Left renal pelvis (tissue), 4 donors: Measurements from ENCODE around the gene PHF21B. TPM values are rescaled to one million over a fixed set of nuclear protein-coding genes. Genes with fewer than 3 reads are reported as not detected.

Source experiments
- polyA plus RNA-seq, 4 donors: library from polyadenylated mRNA; unstranded; fragments of 120-200 nt; gene quantifications; one replicate each; pipeline ENCODE4 v1.2.1, GENCODE V29; 2013; ENCODE audit not compliant: insufficient read length in 4 of 4

The PHF21B gene
- polyA plus RNA-seq, 4 donors, result 2.2 to 6.9 (median 3.8) TPM

Other genes with a start within 250 kb of the PHF21B start
- 10 to 100 TPM; 45.7 to 59.5 (median 53.8) TPM for gene NUP50, start 153.9 kb upstream of the PHF21B start, polyA plus RNA-seq
- gene KIAA0930, start 230.9 kb upstream of the PHF21B start, polyA plus RNA-seq, result 10 to 100 TPM; 17.4 to 25.2 (median 24.1) TPM